ENCODE results near the gene NOTCH4.

The NOTCH4 gene

DNA sequence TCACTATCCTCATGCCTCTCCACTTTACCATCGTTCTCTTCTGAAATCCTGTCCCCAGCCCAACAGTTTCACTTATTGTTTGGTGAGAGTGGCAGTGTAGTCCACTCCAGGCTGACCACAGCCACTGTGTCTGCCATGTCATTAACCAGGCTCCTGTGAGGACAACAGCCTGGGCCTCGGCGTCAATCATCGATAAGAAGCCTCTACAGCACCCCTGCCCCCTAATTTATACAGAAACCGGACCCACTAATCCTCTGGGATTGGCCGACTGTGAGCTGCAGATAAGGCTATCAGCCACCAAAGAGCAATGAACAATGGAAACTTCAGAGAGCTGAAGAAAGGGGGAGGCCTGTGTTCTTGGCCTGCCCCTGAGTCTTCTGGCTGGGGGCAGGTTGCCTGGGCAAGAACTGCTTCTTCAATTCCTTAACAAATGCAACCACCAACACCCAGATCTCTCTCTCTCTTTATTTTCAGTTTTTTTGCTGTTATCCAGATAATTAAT lies 56.1 kb downstream of the NOTCH4 start:
- no peaks in the 10 kb centered on the region for H3K4me1 ChIP-seq (ENCODE audit: control insufficient read depth, insufficient read depth, low read length)
- peaks cover 19 to 73% of the 10 kb centered on the region in 2 experiments; a peak in 2 of 3 replicates for H3K36me3 ChIP-seq (ENCODE audit: control insufficient read depth in 2 of 2, insufficient read depth in 1 of 2, low read length in 2 of 2)
- H3K9me3 ChIP-seq (ENCODE audit: control insufficient read depth, insufficient read depth, low read depth, low read length): no peaks in the 10 kb centered on the region
- no peak overlapping the region for H3K27ac ChIP-seq (ENCODE audit: extremely low read depth, low read depth, low read length)
- TF ChIP-seq, protein P1, sequence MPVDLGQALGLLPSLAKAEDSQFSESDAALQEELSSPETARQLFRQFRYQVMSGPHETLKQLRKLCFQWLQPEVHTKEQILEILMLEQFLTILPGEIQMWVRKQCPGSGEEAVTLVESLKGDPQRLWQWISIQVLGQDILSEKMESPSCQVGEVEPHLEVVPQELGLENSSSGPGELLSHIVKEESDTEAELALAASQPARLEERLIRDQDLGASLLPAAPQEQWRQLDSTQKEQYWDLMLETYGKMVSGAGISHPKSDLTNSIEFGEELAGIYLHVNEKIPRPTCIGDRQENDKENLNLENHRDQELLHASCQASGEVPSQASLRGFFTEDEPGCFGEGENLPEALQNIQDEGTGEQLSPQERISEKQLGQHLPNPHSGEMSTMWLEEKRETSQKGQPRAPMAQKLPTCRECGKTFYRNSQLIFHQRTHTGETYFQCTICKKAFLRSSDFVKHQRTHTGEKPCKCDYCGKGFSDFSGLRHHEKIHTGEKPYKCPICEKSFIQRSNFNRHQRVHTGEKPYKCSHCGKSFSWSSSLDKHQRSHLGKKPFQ (tag by site-specific recombination; IDR thresholded peaks at IDR 0.05): no peak
- TF ChIP-seq ZNF335 (tag by site-specific recombination; conservative IDR thresholded peaks at IDR 0.05): no peak
- TF ChIP-seq ZNF548 (tag by site-specific recombination; IDR thresholded peaks at IDR 0.05): no peak
- TF ChIP-seq, protein P2, sequence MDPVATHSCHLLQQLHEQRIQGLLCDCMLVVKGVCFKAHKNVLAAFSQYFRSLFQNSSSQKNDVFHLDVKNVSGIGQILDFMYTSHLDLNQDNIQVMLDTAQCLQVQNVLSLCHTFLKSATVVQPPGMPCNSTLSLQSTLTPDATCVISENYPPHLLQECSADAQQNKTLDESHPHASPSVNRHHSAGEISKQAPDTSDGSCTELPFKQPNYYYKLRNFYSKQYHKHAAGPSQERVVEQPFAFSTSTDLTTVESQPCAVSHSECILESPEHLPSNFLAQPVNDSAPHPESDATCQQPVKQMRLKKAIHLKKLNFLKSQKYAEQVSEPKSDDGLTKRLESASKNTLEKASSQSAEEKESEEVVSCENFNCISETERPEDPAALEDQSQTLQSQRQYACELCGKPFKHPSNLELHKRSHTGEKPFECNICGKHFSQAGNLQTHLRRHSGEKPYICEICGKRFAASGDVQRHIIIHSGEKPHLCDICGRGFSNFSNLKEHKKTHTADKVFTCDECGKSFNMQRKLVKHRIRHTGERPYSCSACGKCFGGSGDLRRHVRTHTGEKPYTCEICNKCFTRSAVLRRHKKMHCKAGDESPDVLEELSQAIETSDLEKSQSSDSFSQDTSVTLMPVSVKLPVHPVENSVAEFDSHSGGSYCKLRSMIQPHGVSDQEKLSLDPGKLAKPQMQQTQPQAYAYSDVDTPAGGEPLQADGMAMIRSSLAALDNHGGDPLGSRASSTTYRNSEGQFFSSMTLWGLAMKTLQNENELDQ (tag by site-specific recombination; IDR thresholded peaks at IDR 0.05; ENCODE audit: low read depth): no peak
- no peak for TF ChIP-seq ZNF777 (tag by site-specific recombination; IDR thresholded peaks at IDR 0.05; ENCODE audit: borderline replicate concordance)
- TF ChIP-seq SP7 (tag by site-specific recombination; IDR thresholded peaks at IDR 0.05): no peak
- TF ChIP-seq, protein P3, sequence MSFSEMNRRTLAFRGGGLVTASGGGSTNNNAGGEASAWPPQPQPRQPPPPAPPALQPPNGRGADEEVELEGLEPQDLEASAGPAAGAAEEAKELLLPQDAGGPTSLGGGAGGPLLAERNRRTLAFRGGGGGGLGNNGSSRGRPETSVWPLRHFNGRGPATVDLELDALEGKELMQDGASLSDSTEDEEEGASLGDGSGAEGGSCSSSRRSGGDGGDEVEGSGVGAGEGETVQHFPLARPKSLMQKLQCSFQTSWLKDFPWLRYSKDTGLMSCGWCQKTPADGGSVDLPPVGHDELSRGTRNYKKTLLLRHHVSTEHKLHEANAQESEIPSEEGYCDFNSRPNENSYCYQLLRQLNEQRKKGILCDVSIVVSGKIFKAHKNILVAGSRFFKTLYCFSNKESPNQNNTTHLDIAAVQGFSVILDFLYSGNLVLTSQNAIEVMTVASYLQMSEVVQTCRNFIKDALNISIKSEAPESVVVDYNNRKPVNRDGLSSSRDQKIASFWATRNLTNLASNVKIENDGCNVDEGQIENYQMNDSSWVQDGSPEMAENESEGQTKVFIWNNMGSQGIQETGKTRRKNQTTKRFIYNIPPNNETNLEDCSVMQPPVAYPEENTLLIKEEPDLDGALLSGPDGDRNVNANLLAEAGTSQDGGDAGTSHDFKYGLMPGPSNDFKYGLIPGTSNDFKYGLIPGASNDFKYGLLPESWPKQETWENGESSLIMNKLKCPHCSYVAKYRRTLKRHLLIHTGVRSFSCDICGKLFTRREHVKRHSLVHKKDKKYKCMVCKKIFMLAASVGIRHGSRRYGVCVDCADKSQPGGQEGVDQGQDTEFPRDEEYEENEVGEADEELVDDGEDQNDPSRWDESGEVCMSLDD (tag by site-specific recombination; IDR thresholded peaks at IDR 0.05): no peak
- no peak for TF ChIP-seq ZNF423 (tag by site-specific recombination; IDR thresholded peaks at IDR 0.05)
- TF ChIP-seq HOXA7 (CRISPR knock-in tag; IDR thresholded peaks at IDR 0.05; ENCODE audit: borderline replicate concordance): no peak
- TF ChIP-seq, protein P4, sequence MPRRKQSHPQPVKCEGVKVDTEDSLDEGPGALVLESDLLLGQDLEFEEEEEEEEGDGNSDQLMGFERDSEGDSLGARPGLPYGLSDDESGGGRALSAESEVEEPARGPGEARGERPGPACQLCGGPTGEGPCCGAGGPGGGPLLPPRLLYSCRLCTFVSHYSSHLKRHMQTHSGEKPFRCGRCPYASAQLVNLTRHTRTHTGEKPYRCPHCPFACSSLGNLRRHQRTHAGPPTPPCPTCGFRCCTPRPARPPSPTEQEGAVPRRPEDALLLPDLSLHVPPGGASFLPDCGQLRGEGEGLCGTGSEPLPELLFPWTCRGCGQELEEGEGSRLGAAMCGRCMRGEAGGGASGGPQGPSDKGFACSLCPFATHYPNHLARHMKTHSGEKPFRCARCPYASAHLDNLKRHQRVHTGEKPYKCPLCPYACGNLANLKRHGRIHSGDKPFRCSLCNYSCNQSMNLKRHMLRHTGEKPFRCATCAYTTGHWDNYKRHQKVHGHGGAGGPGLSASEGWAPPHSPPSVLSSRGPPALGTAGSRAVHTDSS (tag by site-specific recombination; IDR thresholded peaks at IDR 0.05): no peak
- TF ChIP-seq ZBTB1 (tag by site-specific recombination; IDR thresholded peaks at IDR 0.05): no peak
- no peak for TF ChIP-seq ZXDB (tag by site-specific recombination; IDR thresholded peaks at IDR 0.05)
- TF ChIP-seq, protein P5, sequence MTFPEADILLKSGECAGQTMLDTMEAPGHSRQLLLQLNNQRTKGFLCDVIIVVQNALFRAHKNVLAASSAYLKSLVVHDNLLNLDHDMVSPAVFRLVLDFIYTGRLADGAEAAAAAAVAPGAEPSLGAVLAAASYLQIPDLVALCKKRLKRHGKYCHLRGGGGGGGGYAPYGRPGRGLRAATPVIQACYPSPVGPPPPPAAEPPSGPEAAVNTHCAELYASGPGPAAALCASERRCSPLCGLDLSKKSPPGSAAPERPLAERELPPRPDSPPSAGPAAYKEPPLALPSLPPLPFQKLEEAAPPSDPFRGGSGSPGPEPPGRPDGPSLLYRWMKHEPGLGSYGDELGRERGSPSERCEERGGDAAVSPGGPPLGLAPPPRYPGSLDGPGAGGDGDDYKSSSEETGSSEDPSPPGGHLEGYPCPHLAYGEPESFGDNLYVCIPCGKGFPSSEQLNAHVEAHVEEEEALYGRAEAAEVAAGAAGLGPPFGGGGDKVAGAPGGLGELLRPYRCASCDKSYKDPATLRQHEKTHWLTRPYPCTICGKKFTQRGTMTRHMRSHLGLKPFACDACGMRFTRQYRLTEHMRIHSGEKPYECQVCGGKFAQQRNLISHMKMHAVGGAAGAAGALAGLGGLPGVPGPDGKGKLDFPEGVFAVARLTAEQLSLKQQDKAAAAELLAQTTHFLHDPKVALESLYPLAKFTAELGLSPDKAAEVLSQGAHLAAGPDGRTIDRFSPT (tag by site-specific recombination; IDR thresholded peaks at IDR 0.05): no peak
- no peak overlapping the region for H3K4me3 ChIP-seq (ENCODE audit: low read depth, low read length)
- CTCF ChIA-PET: interaction anchor here (1.0 to 1.9 kb wide), 2 partner anchors 8 to 50 kb away, joined by 3 to 19 read pairs; partner anchors contain the start of gene AGPAT1
- POLR2A ChIA-PET: interaction anchor here (0.5 to 1.3 kb wide), 4 partner anchors 10 to 18 kb away, joined by 3 to 6 read pairs (median 4); no protein-coding TSS in a partner anchor

Measured in HEK293 (cell line).